Gastroesophageal sphincter (tissue), 3 donors: ENCODE data around the gene RAD51B.

Experiments used
- CTCF ChIP-seq, 4 experiments: fragments of 200-600 bp in 2 of 4; fragments of 450-650 bp in 2 of 4; sonication (generic) in 1 of 4; IDR thresholded peaks; one replicate each; pipeline ENCODE4 v1.5.1; 2017 to 2019; ENCODE audit warnings: antibody characterized with exemption in 4 of 4, mild to moderate bottlenecking in 2 of 4, moderate library complexity in 2 of 4
- EP300 ChIP-seq: sonication (generic); formaldehyde crosslinking; IDR thresholded peaks from one replicate; pipeline ENCODE4 v1.6.1; 2017; ENCODE audit warnings: antibody characterized with exemption, mild to moderate bottlenecking
- POLR2A ChIP-seq, 2 donors: fragments of 450-650 bp; IDR thresholded peaks; one replicate each; pipeline ENCODE4 v1.6.1; 2017; ENCODE audit warnings: antibody characterized with exemption in 2 of 2, mild to moderate bottlenecking in 2 of 2, moderate library complexity in 1 of 2
- POLR2AphosphoS5 ChIP-seq: sonication (generic); formaldehyde crosslinking; IDR thresholded peaks from one replicate; pipeline ENCODE4 v1.6.1; 2017; ENCODE audit warnings: antibody characterized with exemption

- TF ChIP-seq POLR2A (IDR thresholded peaks at IDR 0.05) (no peak), CTCF (IDR thresholded peaks at IDR 0.05) (no peak), POLR2AphosphoS5 (no peak), EP300 (no peak)
Measured at GRCh38 chr14:68293404-68293803, 473.8 kb downstream of the RAD51B start.
